GM19328 (cell line): Measurements from ENCODE around the gene CLCN7.

Experiments
- ATAC-seq: cut with Tn5 transposase; IDR thresholded peaks from one replicate; pipeline ENCODE4 v1.9.1; 2021; ENCODE audit warnings: mild to moderate bottlenecking, moderate library complexity; ENCODE audit not compliant: unreplicated experiment

CLCN7 gene

GRCh38 chr16:1464196-1464893 is 10.5 kb downstream of the CLCN7 start:
- no peak for ATAC-seq

GRCh38 chr16:1461146-1461545 is 13.7 kb downstream of the CLCN7 start:
- ATAC-seq, result no peak

- ATAC-seq, result no peak
These were observed 14.2 kb downstream of the CLCN7 start for GRCh38 chr16:1460602-1461138.

- no peak for ATAC-seq
These were observed 14.9 kb downstream of the CLCN7 start for GRCh38 chr16:1459967-1460366.

GRCh38 chr16:1458977-1459341 is 15.9 kb downstream of the CLCN7 start:
- no peak for ATAC-seq

- ATAC-seq, result no peak
These were observed 16.4 kb downstream of the CLCN7 start for GRCh38 chr16:1458336-1458976.

GRCh38 chr16:1457489-1458245 is 17.2 kb downstream of the CLCN7 start:
- ATAC-seq, result no peak

- no peak for ATAC-seq
These were observed 17.9 kb downstream of the CLCN7 start for GRCh38 chr16:1456951-1457350.

GRCh38 chr16:1455190-1456171 is 19.3 kb downstream of the CLCN7 start:
- ATAC-seq, result no peak

GRCh38 chr16:1454561-1454960 is 20.3 kb downstream of the CLCN7 start:
- no peak for ATAC-seq

GRCh38 chr16:1453316-1453715 is 21.5 kb downstream of the CLCN7 start:
- no peak for ATAC-seq

- ATAC-seq, result no peak
These were observed 22.3 kb downstream of the CLCN7 start for GRCh38 chr16:1452530-1452929.

GRCh38 chr16:1451702-1452392 is 23.0 kb downstream of the CLCN7 start:
- ATAC-seq, result no peak

GRCh38 chr16:1450841-1451240 is 24.0 kb downstream of the CLCN7 start:
- no peak for ATAC-seq

- no peak for ATAC-seq
These were observed 24.6 kb downstream of the CLCN7 start for GRCh38 chr16:1450218-1450617.

GRCh38 chr16:1449201-1449788 is 25.5 kb downstream of the CLCN7 start:
- ATAC-seq, result no peak

GRCh38 chr16:1448536-1449116 is 26.2 kb downstream of the CLCN7 start:
- no peak for ATAC-seq

- ATAC-seq, result no peak
These were observed 26.9 kb downstream of the CLCN7 start for GRCh38 chr16:1447965-1448364.
